HepG2 (cell line): ENCODE data around the gene FAF2. TPM values are rescaled to one million over a fixed set of nuclear protein-coding genes. Genes with fewer than 3 reads are reported as not detected.
"Not testable (repeated sequence)": the region's sequence is repeated elsewhere in the genome, so short reads cannot be mapped to it uniquely, and the experiment has no call there.

Experiments
- ATAC-seq: fragments of 200-7000 bp; cut with Tn5 transposase; 3 replicates; pipeline ENCODE4 v1.9.1; 2020; ENCODE audit warnings: mild to moderate bottlenecking, moderate library complexity
- BruUV-seq: library from RNA; stranded (reverse); fragments of 400-500 nt; replicated peaks from 2 replicates; lab custom pipeline; 2021; lab: Mats Ljungman, UMichigan
- CTCF ChIA-PET: fragments of 300-600 bp; formaldehyde crosslinking; extraction: SDS; loops from one replicate; lab custom pipeline; 2021; ENCODE audit warnings: low total read pairs, inconsistent platforms, low intra/inter-chr PET ratio; lab: Yijun Ruan, JAX
- POLR2A ChIA-PET: fragments of 350-600 bp; sonication (Branson Sonifier 250); formaldehyde crosslinking; loops from one replicate; lab custom pipeline; 2020; ENCODE audit warnings: antibody characterized with exemption, inconsistent platforms; lab: Yijun Ruan, JAX
- DNase-seq: peaks from one replicate; pipeline ENCODE4 v3.0.0-alpha.2; 2015; ENCODE audit warnings: low spot score
- FAIRE-seq: peaks from 3 replicates; lab custom pipeline; 2011; peaks lifted over from hg19 to GRCh38; lab: Jason Lieb, UNC
- H2AFZ ChIP-seq: one replicate; pipeline ENCODE4 v1.6.1; 2011; ENCODE audit warnings: low read length, inconsistent platforms
- H3K27ac ChIP-seq: fragments of 300-600 bp; 3 replicates; pipeline ENCODE4 v1.8.0; 2011; ENCODE audit warnings: mixed run types, mild to moderate bottlenecking, mixed read lengths, low read length, inconsistent platforms; ENCODE audit not compliant: insufficient read depth; ENCODE audit errors: extremely low read length
- H3K27me3 ChIP-seq, 2 experiments: fragments of 200-600 bp in 1 of 2; 2 replicates in 1 of 2; 3 replicates in 1 of 2; pipeline versions ENCODE4 v1.6.0 to v1.8.0; 2011; ENCODE audit warnings: low read length in 2 of 2, mild to moderate bottlenecking in 2 of 2, moderate library complexity in 2 of 2, inconsistent platforms in 1 of 2; ENCODE audit not compliant: insufficient read depth in 2 of 2, control insufficient read depth in 1 of 2
- H3K36me3 ChIP-seq, 2 experiments: fragments of 200-600 bp in 1 of 2; replicated peaks in 1 of 2; 2 replicates in 1 of 2; 3 replicates in 1 of 2; pipeline versions ENCODE4 v1.5.1 to v1.8.0; 2011; ENCODE audit warnings: low read length in 2 of 2, inconsistent platforms in 1 of 2; ENCODE audit not compliant: insufficient read depth in 2 of 2, control insufficient read depth in 1 of 2
- H3K4me1 ChIP-seq: 2 replicates; pipeline ENCODE4 v1.5.1; 2012; ENCODE audit warnings: low read length, inconsistent platforms; ENCODE audit not compliant: insufficient read depth
- H3K4me2 ChIP-seq: 2 replicates; pipeline ENCODE4 v1.6.0; 2011; ENCODE audit warnings: low read depth, low read length, inconsistent platforms
- H3K4me3 ChIP-seq, 3 experiments: fragments of 200-600 bp in 1 of 3; sonication (generic), shearing (Covaris generic) in 1 of 3; replicated peaks in 1 of 3; 2 replicates each; pipeline ENCODE4 v1.5.1; 2011 to 2016; ENCODE audit warnings: low read length in 3 of 3, inconsistent platforms in 2 of 3, low read depth in 2 of 3, mild to moderate bottlenecking in 2 of 3, control low read depth in 1 of 3, mixed read lengths in 1 of 3; ENCODE audit not compliant: insufficient read depth in 1 of 3
- H3K79me2 ChIP-seq: one replicate; pipeline ENCODE4 v1.6.1; 2011; ENCODE audit warnings: low read length, inconsistent platforms; ENCODE audit not compliant: insufficient read depth
- H3K9ac ChIP-seq: 2 replicates; pipeline ENCODE4 v1.6.0; 2011; ENCODE audit warnings: mild to moderate bottlenecking, low read depth, low read length, inconsistent platforms; ENCODE audit not compliant: insufficient read depth
- H3K9me3 ChIP-seq: 2 replicates; pipeline ENCODE4 v1.5.1; 2012; ENCODE audit warnings: mild to moderate bottlenecking, low read length
- H4K20me1 ChIP-seq: 2 replicates; pipeline ENCODE4 v1.6.0; 2011; ENCODE audit warnings: inconsistent platforms, mild to moderate bottlenecking, low read length, moderate library complexity; ENCODE audit not compliant: insufficient read depth
- MIXL1 ChIP-seq: IDR thresholded peaks from 2 replicates; pipeline ENCODE4 v1.6.1; 2016
- TEF ChIP-seq: sonication (generic); formaldehyde crosslinking; IDR thresholded peaks from 2 replicates; pipeline ENCODE4 v1.5.0; 2020; ENCODE audit warnings: missing genetic modification reagents
- ZNF451 ChIP-seq: sonication (generic); formaldehyde crosslinking; IDR thresholded peaks from 2 replicates; pipeline ENCODE4 v1.5.0; 2020; ENCODE audit warnings: mild to moderate bottlenecking, missing genetic modification reagents
- ZNF83 ChIP-seq: sonication (generic); formaldehyde crosslinking; IDR thresholded peaks from 2 replicates; pipeline ENCODE4 v1.4.0; 2020; ENCODE audit warnings: missing genetic modification reagents, mild to moderate bottlenecking, borderline replicate concordance
- ZNF850 ChIP-seq: sonication (generic); formaldehyde crosslinking; conservative IDR thresholded peaks from 2 replicates; pipeline ENCODE4 v1.9.0; 2021; ENCODE audit warnings: mild to moderate bottlenecking, missing genetic modification reagents
- ZSCAN5A ChIP-seq: sonication (generic); formaldehyde crosslinking; IDR thresholded peaks from 2 replicates; pipeline ENCODE4 v1.8.0; 2022; ENCODE audit warnings: mild to moderate bottlenecking, missing genetic modification reagents, borderline replicate concordance
- ZXDC ChIP-seq: sonication (generic); formaldehyde crosslinking; IDR thresholded peaks from 2 replicates; pipeline ENCODE4 v1.5.0; 2020; ENCODE audit warnings: mild to moderate bottlenecking, missing genetic modification reagents
- WGBS: methylation state at CpG from one replicate; pipeline ENCODE4 v1.1.6; 2017; ENCODE audit warnings: low lambda C conversion rate; 5-methylcytosine and 5-hydroxymethylcytosine counted together
- in situ Hi-C: cut with HindIII; loops from 2 replicates; pipeline ENCODE4 v1.10.0; 2017; ENCODE audit warnings: low pct_unique_long_range_greater_than_20kb; ENCODE audit not compliant: extremely low pct_ligation_motif_present
- intact Hi-C: fragments of 100-400 bp; cut with micrococcal nuclease; formaldehyde crosslinking; loops from one replicate; pipeline ENCODE4 v1.10.0; 2022; ENCODE audit not compliant: unreplicated experiment
- polyA plus RNA-seq, 8 experiments: library from polyadenylated mRNA; depleted of rRNA in 3 of 8; stranded (reverse) in 7 of 8; unstranded in 1 of 8; fragments of >200 nt; fragmentation: Illumina TruSeq in 4 of 8; extraction: Trizol in 4 of 8; gene quantifications; 2 replicates each; pipeline versions ENCODE4 v1.2.1 to v1.2.3, GENCODE V29; 2011 to 2016; ENCODE audit warnings: low read depth in 4 of 8, missing spikeins in 1 of 8, mixed read lengths in 1 of 8; ENCODE audit not compliant: insufficient read depth in 1 of 8
- total RNA-seq, 5 experiments: library from RNA; depleted of rRNA; stranded (reverse); fragments of >200 nt; fragmentation: Illumina TruSeq; extraction: Trizol; gene quantifications; 2 replicates each; pipeline ENCODE4 v1.2.3, GENCODE V29; 2016; ENCODE audit warnings: low read depth in 1 of 5

The FAF2 gene
- total and polyA plus RNA-seq, 2 of the 13 experiments (the other 11 are each of a cell fraction or from before 2014, with no cell fraction given) = 27.8 to 34.3 TPM

DNA sequence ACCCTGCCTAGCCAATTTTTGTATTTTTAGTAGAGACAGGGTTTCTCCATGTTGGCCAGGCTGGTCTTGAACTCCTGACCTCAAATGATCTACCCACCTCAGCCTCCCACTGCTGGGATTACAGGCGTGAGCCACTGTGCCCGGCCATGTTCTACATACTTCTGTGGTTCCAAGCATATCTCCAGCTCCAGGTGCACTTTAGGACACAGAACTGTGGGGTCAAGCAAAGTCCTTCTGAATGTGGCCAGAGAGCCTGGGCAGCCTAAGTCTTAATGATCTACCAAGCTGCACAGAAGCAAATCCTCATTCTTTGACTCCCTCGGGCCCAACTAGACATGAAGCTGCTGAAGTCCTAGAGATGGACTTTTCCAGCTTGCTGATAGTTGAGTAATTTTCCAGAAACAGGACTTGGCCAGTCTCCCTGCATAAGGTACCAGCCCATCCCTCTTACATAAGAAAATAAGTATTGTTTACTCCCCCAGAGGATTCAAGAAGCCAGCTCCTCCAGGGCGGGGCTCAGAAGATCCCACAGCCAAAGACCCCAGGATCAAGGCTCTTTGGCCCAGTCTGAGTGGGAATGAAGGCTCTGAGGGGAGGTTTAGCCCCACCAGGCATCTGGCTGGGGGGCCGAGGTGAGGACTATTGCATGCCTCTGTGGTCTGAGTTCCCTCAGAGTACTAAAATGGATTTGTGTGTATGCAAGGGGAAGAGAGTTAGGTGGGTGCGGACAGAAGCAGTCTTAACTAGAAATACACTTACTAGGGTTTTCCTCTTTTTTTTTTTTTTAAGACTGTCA is 40.5 kb upstream of the FAF2 start (continued):
- no peak for TF ChIP-seq ZSCAN5A (CRISPR knock-in tag)
- no peak for TF ChIP-seq MIXL1 (CRISPR knock-in tag)
- no peak for TF ChIP-seq ZNF451
- TF ChIP-seq TEF (CRISPR knock-in tag) = no peak
- TF ChIP-seq ZNF83 (CRISPR knock-in tag) = no peak
- no peak for TF ChIP-seq ZXDC (CRISPR knock-in tag)
- TF ChIP-seq ZNF850 = no peak

- BruUV-seq = not testable (repeated sequence)
These were observed 40.0 kb upstream of the FAF2 start for GRCh38 chr5:176408252-176408573.

More at GRCh38 chr5:176408252-176408573, 40.0 kb upstream of the FAF2 start:
- H3K4me2 ChIP-seq, H3K27me3 ChIP-seq, POLR2A ChIA-PET, H3K9ac ChIP-seq, H3K36me3 ChIP-seq, H3K4me3 ChIP-seq, in situ Hi-C loops, CTCF ChIA-PET, H3K9me3 ChIP-seq, FAIRE-seq, DNase-seq, H3K27ac ChIP-seq, ATAC-seq, H2AFZ ChIP-seq, H4K20me1 ChIP-seq, intact Hi-C loops, H3K79me2 ChIP-seq: not testable (repeated sequence)
- WGBS = 93% methylated on average over 10 of the region's 10 CpGs
- peaks cover 15% of the 10 kb centered on the region for H3K4me1 ChIP-seq
